Hematopoietic multipotent progenitor cell treated with erythropoietin and hydrocortisone succinate and interleukin-3 and kit ligand, for 15 days (in vitro differentiated cells): ENCODE results near the gene CBX6.
"Not testable (repeated sequence)": the region's sequence is repeated elsewhere in the genome, so short reads cannot be mapped to it uniquely, and the experiment has no call there.

ENCODE experiments used
- DNase-seq: peaks from one replicate; pipeline ENCODE4 v3.0.0-alpha.2; 2015; ENCODE audit warnings: low spot score

CBX6 gene

GRCh38 chr22:38861170-38861876 is 10.7 kb downstream of the CBX6 start:
- no peak for DNase-seq

DNA sequence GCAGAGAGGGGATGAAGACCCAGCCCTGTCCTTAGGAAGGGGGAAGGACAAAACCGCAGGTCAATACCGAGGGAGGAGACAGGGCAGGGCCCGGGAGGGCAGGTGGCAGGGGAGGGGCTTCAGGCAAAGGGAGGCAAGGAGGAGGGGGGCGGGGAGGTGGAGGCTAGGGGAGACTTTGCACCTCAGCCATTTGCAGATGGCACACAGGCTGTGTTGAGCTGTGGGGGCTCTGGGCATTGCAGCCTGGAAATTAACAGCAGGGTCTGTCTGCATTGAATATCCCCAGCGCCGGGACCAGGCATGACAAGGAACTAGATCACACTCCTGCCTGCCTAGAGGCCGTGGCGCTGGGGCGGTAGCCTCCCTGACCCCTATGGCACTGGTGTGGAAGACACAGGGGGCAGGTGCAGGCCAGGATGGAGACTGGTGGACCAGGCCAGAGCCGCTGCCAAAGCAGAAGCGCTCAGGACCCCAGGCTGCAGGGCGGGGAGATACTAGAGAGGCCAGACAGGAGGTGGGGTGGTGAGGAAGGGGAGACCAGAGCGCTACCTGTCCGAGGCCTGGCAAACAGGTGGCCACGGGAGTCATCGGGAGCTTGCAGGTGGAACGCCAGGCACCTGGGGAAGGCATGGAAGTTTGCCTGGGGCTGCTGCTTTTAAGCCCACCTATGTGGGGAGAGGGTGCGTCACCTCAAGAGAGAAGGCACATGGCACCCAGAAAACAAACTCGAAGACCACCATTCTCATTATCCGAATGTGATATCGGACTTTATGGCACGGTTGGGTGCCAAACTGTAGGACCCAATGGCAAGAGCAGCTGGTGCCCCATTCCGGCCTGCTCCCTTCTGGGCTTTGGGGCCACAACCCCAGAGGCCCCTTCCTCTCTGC is 11.5 kb downstream of the CBX6 start:
- DNase-seq: no peak

DNA sequence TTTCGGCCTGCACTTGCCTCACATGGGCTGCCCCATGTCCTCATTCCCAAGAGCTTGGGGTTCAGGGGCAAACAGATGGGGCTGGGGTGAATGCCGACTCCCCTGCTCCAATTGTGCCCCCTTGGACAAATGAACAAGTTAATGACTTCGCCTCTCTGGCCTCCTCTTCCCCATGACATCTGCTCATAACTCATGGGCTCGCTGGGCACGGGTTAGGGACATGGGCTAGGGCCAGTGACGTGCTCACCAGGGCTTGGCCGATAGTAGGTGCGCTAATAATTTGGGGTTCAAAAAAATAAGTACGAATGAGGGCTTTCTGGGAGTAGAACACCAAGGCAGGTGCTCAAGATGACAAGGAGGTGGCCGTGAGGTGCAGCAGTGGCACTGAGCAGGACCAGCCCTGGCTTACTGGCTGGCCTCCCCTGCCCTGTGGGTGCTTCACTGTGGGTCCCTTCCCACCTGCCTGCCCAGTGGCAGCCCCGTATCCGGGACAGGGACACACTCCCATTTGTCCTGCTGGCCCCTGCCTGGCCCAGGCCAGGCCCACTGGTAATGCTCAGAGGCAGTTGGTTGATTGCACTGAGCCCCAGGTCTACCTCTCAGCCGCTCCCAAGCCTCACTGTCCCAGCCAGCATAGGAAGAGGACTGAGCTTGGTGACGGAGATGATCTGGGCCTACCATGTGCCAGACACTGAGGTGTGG is 12.3 kb downstream of the CBX6 start:
- no peak for DNase-seq

GRCh38 chr22:38858492-38858891 is 13.5 kb downstream of the CBX6 start:
- no peak for DNase-seq

- not testable (repeated sequence) for DNase-seq
These were observed 17.5 kb downstream of the CBX6 start for GRCh38 chr22:38854476-38854875.

DNA sequence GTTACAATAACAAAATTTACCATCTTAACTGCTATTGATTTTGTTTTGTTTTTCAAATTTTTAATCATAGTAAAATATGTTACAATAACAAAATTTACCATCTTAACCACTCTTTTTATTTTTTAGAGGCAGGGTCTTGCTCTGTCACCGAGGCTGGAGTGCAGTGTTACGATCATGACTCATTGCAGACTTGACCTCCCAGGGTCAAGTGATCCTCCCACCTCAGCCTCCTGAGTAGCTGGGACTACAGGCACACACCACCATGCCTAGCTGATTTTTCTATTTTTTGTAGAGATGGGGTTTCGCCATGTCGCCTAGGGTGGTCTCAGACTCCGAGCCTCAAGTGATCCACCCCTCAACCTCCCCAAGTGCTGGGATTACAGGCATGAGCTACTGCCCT is 18.1 kb downstream of the CBX6 start:
- not testable (repeated sequence) for DNase-seq

DNA sequence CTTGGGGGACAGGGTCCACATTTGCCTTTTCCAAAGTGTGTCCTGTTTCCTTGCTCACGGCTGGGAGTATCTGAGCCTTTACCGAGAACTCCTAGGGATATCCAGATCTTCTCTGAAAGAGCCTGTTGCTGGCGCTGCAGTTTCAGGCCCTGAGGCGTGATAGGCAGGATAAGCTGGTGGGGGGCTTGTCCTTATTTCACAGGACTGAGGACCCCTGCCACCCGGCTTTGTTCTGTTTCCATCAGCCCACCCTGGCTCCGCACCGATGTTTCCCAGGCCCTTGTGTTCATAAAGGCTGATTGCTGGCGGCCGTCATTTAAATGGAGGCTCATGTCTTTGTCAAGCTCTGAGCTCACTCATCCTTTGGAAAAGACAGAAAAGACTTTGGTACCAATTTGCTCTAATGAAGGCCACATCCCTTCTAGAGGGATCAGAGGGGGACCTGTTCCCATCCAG is 18.8 kb downstream of the CBX6 start:
- no peak for DNase-seq

DNA sequence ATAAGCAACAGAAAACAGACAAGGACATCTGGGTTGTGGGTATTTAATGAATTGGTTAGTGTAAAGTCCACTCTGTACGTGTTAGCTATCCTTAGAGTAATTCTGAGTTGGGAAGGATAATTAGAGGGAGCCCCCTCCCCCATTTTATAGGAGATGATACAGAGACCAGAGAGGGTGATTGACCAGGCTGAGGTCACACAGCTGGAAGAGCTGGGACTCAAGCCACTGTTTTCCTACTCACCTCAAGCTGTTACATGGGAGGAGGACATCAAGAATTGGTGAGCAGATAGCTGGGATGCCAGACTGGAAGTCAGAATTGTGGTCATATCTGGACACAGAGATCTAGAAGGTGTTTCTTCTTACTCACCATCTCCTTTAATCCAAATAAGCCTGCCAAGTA is 19.5 kb downstream of the CBX6 start:
- DNase-seq: no peak

GRCh38 chr22:38850941-38851849 is 20.8 kb downstream of the CBX6 start:
- DNase-seq: no peak

DNA sequence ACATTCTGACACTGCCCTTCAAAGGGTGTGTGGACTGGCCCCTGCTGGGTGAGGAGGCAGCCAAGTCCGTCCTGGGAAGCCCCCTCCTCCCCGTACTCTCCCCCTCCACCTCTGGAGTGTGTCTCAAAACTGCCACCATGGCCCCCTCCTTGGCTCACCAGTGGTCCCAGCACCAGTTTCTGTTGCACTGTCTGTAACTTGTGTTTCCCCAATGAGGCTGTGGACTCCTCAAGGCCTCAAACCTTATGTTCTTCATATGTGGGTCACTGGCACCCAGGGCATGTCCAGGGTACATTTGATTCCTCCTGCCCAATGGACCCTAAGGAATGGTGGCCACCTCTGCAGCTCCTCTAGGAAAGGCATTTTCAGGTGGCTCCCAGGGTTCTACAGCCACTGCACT is 21.6 kb downstream of the CBX6 start:
- no peak for DNase-seq

DNA sequence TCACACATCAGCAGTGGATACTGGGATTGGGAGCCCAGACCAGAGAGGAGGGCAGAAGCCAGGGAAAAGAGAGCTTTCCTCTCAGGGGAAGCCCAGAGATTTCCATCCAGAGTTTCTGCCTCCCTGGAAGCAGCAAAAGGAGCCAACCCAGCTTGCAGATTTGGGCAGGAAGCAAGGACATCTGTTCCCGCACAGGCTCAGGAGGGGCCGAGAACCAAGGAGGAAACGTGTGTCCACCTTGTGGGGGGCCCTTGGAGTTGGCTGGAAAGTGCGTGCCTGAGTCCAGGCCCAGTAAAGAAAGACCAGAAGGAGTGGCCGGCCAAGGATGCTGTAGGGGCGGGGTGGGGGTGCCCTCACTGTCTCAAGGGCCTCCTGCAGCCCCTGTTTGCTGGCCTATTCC is 22.2 kb downstream of the CBX6 start:
- no peak for DNase-seq

- DNase-seq: no peak
These were observed 25.6 kb downstream of the CBX6 start for GRCh38 chr22:38846412-38846811.

GRCh38 chr22:38845004-38845740 is 26.8 kb downstream of the CBX6 start:
- DNase-seq: no peak

DNA sequence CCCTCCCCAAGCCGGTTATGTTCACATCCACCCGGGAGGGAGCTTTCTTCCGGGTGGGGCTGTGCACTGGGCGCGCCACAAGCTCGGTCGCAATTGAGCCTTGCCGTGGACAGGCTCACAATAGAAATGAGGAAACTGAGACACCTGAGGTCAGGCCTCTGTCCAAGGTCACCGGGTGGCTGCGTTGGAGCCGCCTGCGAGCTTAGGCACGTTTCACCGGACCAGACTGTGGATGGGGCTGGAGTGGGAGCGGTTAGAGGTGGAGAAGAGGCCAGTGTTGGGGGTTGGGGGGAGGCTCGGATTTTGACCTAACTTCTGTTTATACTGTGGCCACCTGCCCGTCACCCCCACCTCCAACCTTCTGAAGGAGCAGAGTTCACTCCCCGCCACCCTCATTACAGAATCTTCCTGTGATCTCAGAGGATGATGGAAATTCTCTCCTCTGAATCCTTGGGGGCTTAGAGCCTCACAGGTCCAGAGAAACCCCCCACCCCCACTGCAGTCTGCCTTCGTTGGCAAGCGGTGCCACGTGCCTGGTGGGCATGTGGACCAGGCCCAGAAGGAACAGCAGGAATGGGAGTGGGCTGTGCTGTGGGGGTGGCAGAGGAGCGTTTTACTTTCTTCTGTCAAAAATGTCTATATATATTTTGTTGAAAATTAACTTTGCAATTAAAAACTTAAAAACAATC is 27.6 kb downstream of the CBX6 start:
- no peak for DNase-seq

- DNase-seq: no peak
These were observed 28.2 kb downstream of the CBX6 start, which contains the start of gene NPTXR for GRCh38 chr22:38843657-38844314. TSS of gene NPTXR (minus strand) at chr22:38844028.

GRCh38 chr22:38843201-38843656 is 28.8 kb downstream of the CBX6 start:
- no peak for DNase-seq

DNA sequence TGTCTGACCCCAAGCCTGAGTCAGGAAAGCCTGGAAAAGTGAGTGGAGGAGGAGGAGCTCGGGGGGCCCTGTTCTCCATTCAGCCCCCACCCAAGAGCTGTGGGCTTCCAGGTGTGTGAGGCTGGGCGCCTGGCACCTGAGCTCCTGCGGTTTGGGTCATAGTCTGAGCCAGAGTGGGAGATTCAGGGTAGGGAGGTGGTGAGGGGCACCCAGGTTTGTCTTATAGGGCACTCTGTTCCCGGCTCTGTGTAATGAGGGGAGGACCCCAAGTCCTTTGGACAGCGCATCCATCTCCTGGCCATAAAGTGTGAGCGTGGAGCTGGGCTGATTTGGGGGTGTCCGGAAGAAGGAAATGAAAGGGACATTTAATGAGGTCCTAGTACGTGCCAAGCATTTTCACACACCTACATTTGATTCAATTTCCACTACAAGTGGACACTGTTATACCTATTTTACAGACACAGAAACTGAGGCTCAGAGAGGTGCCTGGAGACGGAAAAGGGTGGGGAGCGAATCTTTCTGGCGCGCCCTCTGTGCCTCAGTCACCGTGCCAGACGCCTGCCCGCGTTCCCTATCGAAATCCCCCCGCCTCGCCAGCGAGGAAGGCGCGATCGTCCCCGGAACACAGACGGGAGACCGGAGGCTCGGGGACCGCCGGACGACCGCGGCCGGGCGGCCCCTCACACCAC is 29.4 kb downstream of the CBX6 start:
- no peak for DNase-seq

DNA sequence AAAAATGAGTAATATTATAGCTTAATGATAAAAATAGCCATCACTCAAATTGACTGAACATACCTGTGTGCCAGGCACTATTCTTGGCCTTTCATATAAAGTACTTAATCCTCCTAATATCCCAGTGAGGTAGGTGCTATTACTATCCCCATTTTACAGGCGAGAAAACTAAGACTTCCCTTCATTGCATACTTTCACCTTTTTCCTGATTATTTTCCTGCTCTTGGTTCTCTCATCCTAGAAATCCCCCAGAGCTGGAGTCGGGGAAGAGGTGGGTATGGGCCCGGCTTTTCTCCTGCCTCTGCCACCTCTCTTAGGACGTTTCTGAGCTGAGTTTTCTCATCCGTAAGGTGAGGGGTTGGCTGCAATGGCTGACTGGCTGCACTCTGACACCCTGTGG is 30.4 kb downstream of the CBX6 start:
- no peak for DNase-seq

DNA sequence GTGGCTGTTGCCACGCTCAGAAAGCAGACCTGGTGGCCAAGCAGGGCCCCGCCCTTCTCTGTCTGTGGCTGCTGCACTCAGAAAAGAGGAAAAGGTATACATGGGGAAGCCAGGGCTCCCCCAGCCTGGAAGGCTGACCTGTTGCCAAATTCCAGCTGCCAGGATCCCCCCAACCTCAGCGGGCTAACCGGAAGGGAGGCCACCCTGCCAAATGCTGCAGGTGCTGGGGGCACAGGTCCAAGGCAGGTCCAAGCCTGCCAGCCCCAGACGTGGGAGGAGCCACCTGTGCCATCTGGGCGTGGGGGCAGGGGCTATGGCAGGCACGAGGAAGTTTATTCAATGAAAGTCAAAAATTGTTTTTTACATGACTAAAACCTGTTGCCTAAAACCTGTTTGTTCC is 30.8 kb downstream of the CBX6 start:
- no peak for DNase-seq
